ENCODE data around the gene CWF19L2.
"Not testable (repeated sequence)": the region's sequence is repeated elsewhere in the genome, so short reads cannot be mapped to it uniquely, and the experiment has no call there.

The CWF19L2 gene

DNA sequence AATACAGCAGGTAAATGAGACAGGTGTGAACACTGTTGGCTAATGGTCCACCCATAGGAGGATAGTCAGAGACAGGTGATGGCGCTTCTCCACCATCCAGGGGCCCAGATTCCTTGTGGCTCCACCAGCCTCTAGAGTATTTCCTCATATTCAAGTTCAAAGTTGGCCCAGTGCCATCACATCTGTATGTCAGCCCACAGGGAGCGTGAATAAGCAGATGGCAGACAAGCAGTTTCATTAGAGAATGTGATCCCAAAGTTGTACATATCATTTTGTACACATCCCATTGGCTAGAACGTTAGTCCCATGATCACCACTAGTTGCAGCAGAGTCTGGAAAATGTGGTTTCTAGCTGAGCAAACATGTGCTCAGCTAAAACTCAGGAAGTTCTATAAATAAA, 11.0 kb upstream of the CWF19L2 start:
- H3K27me3 Mint-ChIP-seq, result peaks cover 57 to 77% of the 10 kb centered on the region in 2 donors
- no peaks in the 10 kb centered on the region for H3K36me3 Mint-ChIP-seq (ENCODE audit: insufficient read depth)
- no peaks in the 10 kb centered on the region for H3K4me1 Mint-ChIP-seq (ENCODE audit: low read depth in 2 of 2)
- peaks cover 2 to 3% of the 10 kb centered on the region in 2 donors for H3K9me3 Mint-ChIP-seq
- H3K27ac Mint-ChIP-seq, result no peak overlapping the region
- H3K4me3 Mint-ChIP-seq, result no peak overlapping the region
- ATAC-seq (replicated peaks) (no peak), DNase-seq (no peak)

DNA sequence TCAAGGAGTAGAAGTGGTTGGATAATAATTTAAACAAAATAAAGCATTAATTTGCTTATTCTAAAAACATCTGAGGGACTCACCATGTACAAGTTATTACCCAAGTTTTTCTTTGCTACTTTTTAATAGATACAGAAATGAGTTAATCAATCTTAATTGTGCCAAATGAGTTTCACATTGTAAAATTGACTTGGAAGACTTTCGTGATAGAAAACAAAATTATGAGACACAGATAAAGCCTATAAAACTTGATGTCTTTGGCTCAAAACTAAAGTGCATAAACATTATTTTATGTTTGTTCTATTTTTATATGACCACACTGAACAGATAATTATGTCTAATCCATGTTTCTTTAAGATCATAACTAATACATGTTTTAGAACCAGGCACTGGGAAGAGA, 10.1 kb upstream of the CWF19L2 start:
- Mint-ChIP-seq H3K27ac (no peak overlapping the region), H3K36me3 (ENCODE audit: insufficient read depth) (peaks cover 3% of the 10 kb centered on the region), H3K4me3 (no peak overlapping the region), H3K4me1 (ENCODE audit: low read depth in 2 of 2) (no peaks in the 10 kb centered on the region), H3K9me3 (peaks cover 6 to 7% of the 10 kb centered on the region in 2 donors), H3K27me3 (peaks cover 58 to 85% of the 10 kb centered on the region in 2 donors)
- DNase-seq, result no peak
- no peak for ATAC-seq (replicated peaks)

DNA sequence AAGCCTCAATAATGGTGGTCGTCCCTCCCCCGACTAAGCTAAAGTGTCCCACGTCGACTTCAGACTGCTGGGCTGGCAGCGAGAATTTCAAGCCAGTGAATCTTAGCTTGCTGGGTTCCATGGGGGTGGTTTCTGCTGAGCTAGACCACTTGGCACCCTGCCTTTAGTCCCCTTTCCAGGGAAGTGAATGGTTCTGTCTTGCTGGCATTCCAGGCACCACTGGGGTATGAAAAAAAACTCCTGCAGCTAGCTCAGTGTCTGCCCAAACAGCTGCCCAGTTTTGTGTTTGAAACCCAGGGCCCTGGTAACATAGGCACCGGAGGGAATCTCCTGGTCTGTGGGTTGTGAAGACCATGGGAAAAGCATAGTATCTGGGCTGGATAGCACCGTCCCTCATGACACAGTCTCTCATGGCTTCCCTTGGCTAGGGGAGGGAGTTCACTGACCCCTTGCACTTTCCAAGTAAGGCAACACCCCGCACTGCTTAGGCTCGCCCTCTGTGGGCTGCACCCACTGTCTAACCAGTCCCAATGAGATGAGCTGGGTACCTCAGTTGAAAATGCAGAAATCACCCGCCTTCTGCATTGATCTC, 8.7 kb upstream of the CWF19L2 start:
- H3K4me3 Mint-ChIP-seq; ATAC-seq (replicated peaks); H3K9me3 Mint-ChIP-seq; H3K27ac Mint-ChIP-seq; H3K4me1 Mint-ChIP-seq (ENCODE audit: low read depth in 2 of 2); H3K36me3 Mint-ChIP-seq (ENCODE audit: insufficient read depth); DNase-seq: not testable (repeated sequence)
- H3K27me3 Mint-ChIP-seq, result peaks cover 54 to 87% of the 10 kb centered on the region in 2 donors

GRCh38 chr11:107457205-107457557, 444 bp downstream of the CWF19L2 start:
- peak overlapping the region; percentile 93 to 94 for H3K27ac Mint-ChIP-seq
- H3K4me3 Mint-ChIP-seq, result peak overlapping the region; percentile 85 to 87
- DNase-seq (peak in 1 of 3 experiments; percentile 12), ATAC-seq (replicated peaks) (peak; percentile 25)
- H3K36me3 Mint-ChIP-seq (ENCODE audit: insufficient read depth), result peaks cover 32% of the 10 kb centered on the region
- H3K4me1 Mint-ChIP-seq (ENCODE audit: low read depth in 2 of 2), result peaks cover 18 to 29% of the 10 kb centered on the region in 2 donors
- H3K27me3 Mint-ChIP-seq, result peaks cover 2 to 12% of the 10 kb centered on the region in 2 donors
- no peaks in the 10 kb centered on the region for H3K9me3 Mint-ChIP-seq

DNA sequence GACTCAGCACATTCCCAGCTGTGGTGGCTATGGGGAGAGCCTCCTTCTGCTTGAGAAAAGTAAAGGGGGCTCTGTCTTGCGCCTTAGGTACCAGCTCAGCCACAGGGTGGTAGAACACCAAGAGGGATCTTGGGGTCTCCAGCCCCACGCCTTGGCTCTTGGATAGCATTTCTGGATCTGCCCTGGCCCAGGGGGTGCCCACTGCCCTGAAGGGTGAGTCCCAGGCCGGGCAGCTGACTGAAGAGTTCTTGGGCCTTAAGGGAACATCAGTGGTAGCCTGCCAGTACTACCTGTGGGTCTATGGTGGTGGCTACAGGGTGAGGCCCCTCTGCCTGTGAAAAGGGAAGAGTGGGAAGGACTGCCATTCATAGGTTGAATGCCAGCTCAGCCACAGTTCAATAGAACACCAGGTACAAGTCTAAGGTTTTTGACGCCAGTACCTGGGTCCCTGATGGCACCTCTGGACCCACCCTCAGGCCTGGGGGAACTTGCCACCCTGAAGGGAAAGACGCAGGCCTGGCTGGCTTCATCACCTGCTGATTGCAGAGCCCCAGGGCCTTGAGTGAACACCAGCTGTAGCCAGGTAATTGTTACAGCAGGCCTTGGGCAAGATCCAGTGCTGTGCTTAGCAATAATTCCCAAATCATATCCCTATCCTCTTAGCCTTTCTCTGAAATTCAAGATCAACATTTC, 3.9 kb downstream of the CWF19L2 start:
- Mint-ChIP-seq H3K36me3 (ENCODE audit: insufficient read depth) (peaks cover 65% of the 10 kb centered on the region), H3K9me3 (no peaks in the 10 kb centered on the region), H3K4me3 (no peak overlapping the region), H3K27me3 (no peaks in the 10 kb centered on the region), H3K4me1 (ENCODE audit: low read depth in 2 of 2) (peaks cover 20 to 48% of the 10 kb centered on the region in 2 donors), H3K27ac (no peak overlapping the region)
- DNase-seq, result no peak
- no peak for ATAC-seq (replicated peaks)

DNA sequence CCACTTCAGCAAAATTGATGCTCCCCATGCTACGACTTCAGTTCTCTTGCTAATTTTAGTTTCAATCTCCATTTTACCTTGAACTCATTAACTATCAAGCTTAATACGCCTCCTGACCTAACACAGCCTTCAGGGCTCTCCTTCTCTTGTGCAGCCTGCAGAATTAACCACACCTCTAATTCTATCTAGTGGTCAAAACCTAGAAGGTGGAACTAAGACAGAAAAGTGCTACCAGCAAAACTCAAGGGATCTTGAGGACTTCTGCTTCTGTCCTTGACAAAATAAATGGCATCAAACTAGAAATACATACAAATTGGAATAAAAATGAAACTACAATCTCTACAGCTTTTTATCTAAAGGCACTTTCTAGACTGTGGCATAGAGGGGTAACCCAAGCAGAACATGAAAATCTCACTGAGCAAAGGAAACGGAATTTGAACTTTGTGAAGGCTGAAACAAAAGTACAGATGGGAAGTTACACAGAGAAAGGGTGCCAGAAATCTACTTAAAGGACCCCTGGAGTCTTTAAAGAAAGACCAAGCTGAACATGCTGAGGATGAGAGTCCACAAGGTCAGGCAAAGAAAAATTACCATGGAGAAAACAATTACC, 10.7 kb downstream of the CWF19L2 start:
- Mint-ChIP-seq H3K27me3 (no peaks in the 10 kb centered on the region), H3K27ac (no peak overlapping the region), H3K9me3 (no peaks in the 10 kb centered on the region), H3K4me1 (ENCODE audit: low read depth in 2 of 2) (peaks cover 19 to 48% of the 10 kb centered on the region in 2 donors), H3K4me3 (no peak overlapping the region), H3K36me3 (ENCODE audit: insufficient read depth) (peaks cover 73% of the 10 kb centered on the region)
- ATAC-seq (replicated peaks), result no peak
- no peak for DNase-seq

DNA sequence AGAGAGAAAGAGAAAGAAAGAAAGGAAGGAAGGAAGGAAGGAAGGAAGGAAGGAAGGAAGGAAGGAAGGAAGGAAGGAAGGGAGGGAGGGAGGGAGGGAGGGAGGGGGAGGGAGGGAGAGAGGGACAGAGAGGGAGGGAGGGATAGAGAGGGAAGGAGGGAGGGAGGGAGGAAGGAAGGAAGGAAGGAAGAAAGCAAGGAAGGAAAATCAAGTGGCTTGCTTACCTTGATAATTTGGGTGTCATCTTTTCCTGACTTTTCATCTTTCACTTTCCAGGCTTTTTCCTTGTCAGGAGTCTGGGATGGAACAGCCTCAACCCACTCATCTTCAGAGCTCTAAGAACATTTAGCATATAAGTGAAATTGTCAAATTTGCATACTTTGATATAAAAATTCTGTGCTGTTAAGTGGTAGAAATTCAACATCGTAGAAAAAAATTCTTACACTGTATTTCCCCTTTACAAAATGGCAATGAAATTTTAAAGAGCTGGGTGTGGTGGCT, 14.9 kb downstream of the CWF19L2 start:
- no peaks in the 10 kb centered on the region for H3K27me3 Mint-ChIP-seq
- ATAC-seq (replicated peaks), result no peak
- peaks cover 67% of the 10 kb centered on the region for H3K36me3 Mint-ChIP-seq (ENCODE audit: insufficient read depth)
- no peaks in the 10 kb centered on the region for H3K9me3 Mint-ChIP-seq
- H3K27ac Mint-ChIP-seq, result peak overlapping the region in 1 of 2 donors; percentile 36
- H3K4me3 Mint-ChIP-seq, result no peak overlapping the region
- peaks cover 16 to 29% of the 10 kb centered on the region in 2 donors for H3K4me1 Mint-ChIP-seq (ENCODE audit: low read depth in 2 of 2)
- no peak for DNase-seq

- Mint-ChIP-seq H3K27ac (no peak overlapping the region), H3K36me3 (ENCODE audit: insufficient read depth) (peaks cover 75% of the 10 kb centered on the region), H3K9me3 (no peaks in the 10 kb centered on the region)
Measured at GRCh38 chr11:107439586-107440167, 17.9 kb downstream of the CWF19L2 start.

DNA sequence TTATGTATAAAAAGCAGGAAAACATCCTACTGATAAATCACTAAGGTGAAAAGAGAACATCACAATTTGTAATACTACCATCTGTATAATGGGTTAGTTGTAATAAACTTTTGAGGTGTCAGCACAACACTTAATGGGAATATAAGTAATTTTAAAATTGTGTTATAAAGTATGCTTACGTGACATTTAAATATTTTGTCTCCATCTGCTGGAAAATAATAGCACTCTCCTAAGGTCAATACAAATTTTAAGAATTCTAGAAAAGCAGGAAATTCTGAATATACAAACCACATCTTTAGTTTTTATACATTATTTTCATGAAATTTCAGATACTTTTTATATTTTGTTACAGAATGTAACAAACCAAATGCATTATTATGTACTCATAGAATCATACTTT, 19.5 kb downstream of the CWF19L2 start:
- Mint-ChIP-seq H3K36me3 (ENCODE audit: insufficient read depth) (peaks cover 68% of the 10 kb centered on the region), H3K4me1 (ENCODE audit: low read depth in 2 of 2) (peaks cover 1 to 4% of the 10 kb centered on the region in 2 donors), H3K27ac (no peak overlapping the region), H3K9me3 (no peaks in the 10 kb centered on the region), H3K4me3 (no peak overlapping the region), H3K27me3 (no peaks in the 10 kb centered on the region)
- DNase-seq (no peak), ATAC-seq (replicated peaks) (no peak)

More at GRCh38 chr11:107439586-107440167, 17.9 kb downstream of the CWF19L2 start:
- ATAC-seq (replicated peaks) (no peak), DNase-seq (no peak)
- Mint-ChIP-seq H3K4me1 (ENCODE audit: low read depth in 2 of 2) (peaks cover 3 to 9% of the 10 kb centered on the region in 2 donors), H3K4me3 (no peak overlapping the region), H3K27me3 (no peaks in the 10 kb centered on the region)

DNA sequence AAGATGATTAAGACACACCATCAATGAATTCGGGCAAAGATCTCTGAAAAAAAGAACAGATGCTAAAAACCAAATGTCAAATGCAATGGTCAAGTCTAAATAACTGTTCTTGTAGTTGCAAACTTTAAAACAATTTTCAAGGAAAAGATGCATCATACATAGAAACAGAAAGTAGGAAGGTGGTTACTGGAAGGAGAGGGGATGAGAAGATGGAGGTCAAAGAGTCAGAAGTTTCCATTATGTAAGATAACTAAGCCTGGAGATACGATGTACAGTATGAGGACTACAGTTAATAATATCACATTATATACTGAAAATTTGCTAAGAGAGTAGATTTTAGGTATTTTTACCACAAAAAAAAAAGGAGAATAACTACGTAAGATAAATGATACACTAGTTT, 27.1 kb downstream of the CWF19L2 start:
- DNase-seq, result no peak
- Mint-ChIP-seq H3K36me3 (ENCODE audit: insufficient read depth) (peaks cover 61% of the 10 kb centered on the region), H3K27ac (no peak overlapping the region), H3K9me3 (no peaks in the 10 kb centered on the region), H3K4me3 (no peak overlapping the region), H3K27me3 (no peaks in the 10 kb centered on the region), H3K4me1 (ENCODE audit: low read depth in 2 of 2) (peaks cover 0 to 7% of the 10 kb centered on the region in 2 donors)
- no peak for ATAC-seq (replicated peaks)

GRCh38 chr11:107427569-107428180, 29.9 kb downstream of the CWF19L2 start:
- DNase-seq, result no peak
- H3K36me3 Mint-ChIP-seq (ENCODE audit: insufficient read depth), result peaks cover 49% of the 10 kb centered on the region
- no peak overlapping the region for H3K4me3 Mint-ChIP-seq

DNA sequence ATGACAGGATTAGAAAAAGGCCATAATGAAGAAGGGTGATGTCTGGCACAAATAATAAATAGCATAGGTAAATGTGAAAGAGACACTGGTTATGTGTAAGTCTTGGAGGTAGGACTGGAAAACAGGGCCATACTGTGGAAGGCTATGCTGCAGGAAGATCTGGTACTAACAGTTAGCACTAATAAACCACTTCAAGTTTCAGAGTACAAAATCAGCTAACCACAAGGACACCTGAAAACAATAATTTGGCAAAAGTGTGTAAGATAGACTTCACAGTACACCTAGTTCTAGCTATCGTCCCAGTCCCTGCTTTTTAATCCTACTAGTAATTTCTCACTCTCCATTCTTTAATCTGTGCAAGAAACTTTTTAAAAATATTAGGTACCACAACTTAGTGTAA, 44.3 kb downstream of the CWF19L2 start:
- no peak for DNase-seq
- Mint-ChIP-seq H3K9me3 (no peaks in the 10 kb centered on the region), H3K27ac (peak overlapping the region; percentile 56 to 84), H3K4me3 (no peak overlapping the region), H3K27me3 (no peaks in the 10 kb centered on the region), H3K36me3 (ENCODE audit: insufficient read depth) (peaks cover 42% of the 10 kb centered on the region), H3K4me1 (ENCODE audit: low read depth in 2 of 2) (peaks cover 0 to 7% of the 10 kb centered on the region in 2 donors)
- ATAC-seq (replicated peaks), result no peak

More at GRCh38 chr11:107427569-107428180, 29.9 kb downstream of the CWF19L2 start:
- no peak for ATAC-seq (replicated peaks)
- Mint-ChIP-seq H3K27ac (no peak overlapping the region), H3K4me1 (ENCODE audit: low read depth in 2 of 2) (peaks cover 0 to 7% of the 10 kb centered on the region in 2 donors), H3K27me3 (no peaks in the 10 kb centered on the region), H3K9me3 (no peaks in the 10 kb centered on the region)

DNA sequence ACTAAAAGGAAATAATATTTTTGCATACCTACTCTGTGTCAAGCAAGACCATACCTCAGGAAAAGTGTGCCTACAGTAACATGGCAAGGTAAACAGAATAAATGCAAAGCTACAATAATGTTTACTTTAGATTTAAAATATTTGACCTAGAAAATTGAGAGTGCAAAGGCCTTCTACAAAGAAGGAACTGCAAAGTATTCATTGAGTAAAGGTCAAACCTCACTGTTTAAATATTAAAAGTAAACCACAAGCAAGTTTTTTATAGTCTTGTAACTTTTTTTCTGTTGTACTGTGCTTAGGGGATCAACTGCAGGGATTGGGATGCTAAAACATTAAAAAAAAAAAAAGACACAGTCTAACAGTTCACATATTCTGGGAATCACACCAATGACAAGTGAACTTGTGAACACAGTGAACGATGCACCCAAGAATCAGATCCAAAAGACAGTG, 48.8 kb downstream of the CWF19L2 start:
- no peak overlapping the region for H3K27ac Mint-ChIP-seq
- H3K36me3 Mint-ChIP-seq (ENCODE audit: insufficient read depth), result peaks cover 21% of the 10 kb centered on the region
- no peaks in the 10 kb centered on the region for H3K27me3 Mint-ChIP-seq
- H3K4me3 Mint-ChIP-seq, result no peak overlapping the region
- DNase-seq, result no peak
- H3K9me3 Mint-ChIP-seq, result no peaks in the 10 kb centered on the region
- no peak for ATAC-seq (replicated peaks)
- peaks cover 0 to 7% of the 10 kb centered on the region in 2 donors for H3K4me1 Mint-ChIP-seq (ENCODE audit: low read depth in 2 of 2)
